Endothelial cell of umbilical vein (primary cell): ENCODE data around the gene CYGB. TPM values are rescaled to one million over a fixed set of nuclear protein-coding genes. Genes with fewer than 3 reads are reported as not detected.

Experiments used
- BruUV-seq: library from RNA; stranded (reverse); fragments of 400-500 nt; replicated peaks from 2 replicates; lab custom pipeline; 2021; lab: Mats Ljungman, UMichigan
- CTCF ChIA-PET: fragments of 300-600, 350-600 bp; sonication (Branson Sonifier 250); formaldehyde crosslinking; loops from one replicate; lab custom pipeline; 2021; ENCODE audit warnings: antibody characterized with exemption, inconsistent platforms; lab: Charles Lee
- POLR2A ChIA-PET: fragments of 300-600, 350-600 bp; sonication (Branson Sonifier 250); formaldehyde crosslinking; loops from one replicate; lab custom pipeline; 2021; ENCODE audit warnings: antibody characterized with exemption, inconsistent platforms; lab: Charles Lee
- DNase-seq: peaks from one replicate; pipeline ENCODE4 v3.0.0-alpha.2; 2011; ENCODE audit warnings: low read depth, low spot score
- FAIRE-seq: peaks from 2 replicates; lab custom pipeline; 2011; peaks lifted over from hg19 to GRCh38; lab: Jason Lieb, UNC
- H2AFZ ChIP-seq: 2 replicates; pipeline ENCODE4 v1.6.0; 2012; ENCODE audit warnings: low read depth, low read length, control low read depth, inconsistent platforms
- H3K27ac ChIP-seq: 2 replicates; pipeline ENCODE4 v1.5.1; 2011; ENCODE audit warnings: low read depth, mild to moderate bottlenecking, control low read depth, low read length, moderate library complexity; ENCODE audit not compliant: insufficient read depth
- H3K27me3 ChIP-seq, 2 experiments: 2 replicates each; pipeline versions ENCODE4 v1.6.0 to v1.6.1; 2011; ENCODE audit warnings: low read length in 2 of 2, mixed read lengths in 1 of 2; ENCODE audit not compliant: control insufficient read depth in 2 of 2, insufficient read depth in 2 of 2
- H3K36me3 ChIP-seq, 2 experiments: 2 replicates in 1 of 2; 3 replicates in 1 of 2; pipeline ENCODE4 v1.5.1; 2011; ENCODE audit warnings: low read length in 2 of 2, mild to moderate bottlenecking in 1 of 2, moderate library complexity in 1 of 2; ENCODE audit not compliant: control insufficient read depth in 2 of 2, insufficient read depth in 2 of 2; ENCODE audit errors: extremely low read depth in 1 of 2
- H3K4me1 ChIP-seq: 3 replicates; pipeline ENCODE4 v1.5.1; 2011; ENCODE audit warnings: mild to moderate bottlenecking, low read length; ENCODE audit not compliant: control insufficient read depth, insufficient read depth; ENCODE audit errors: extremely low read depth
- H3K4me2 ChIP-seq: 2 replicates; pipeline ENCODE4 v1.6.1; 2011; ENCODE audit warnings: low read length, control low read depth, mixed read lengths; ENCODE audit not compliant: insufficient read depth
- H3K4me3 ChIP-seq, 3 experiments: fragments of 200-600 bp in 1 of 3; sonication (generic), shearing (Covaris generic) in 1 of 3; replicated peaks in 1 of 3; 2 replicates each; pipeline ENCODE4 v1.5.1; 2011 to 2016; ENCODE audit warnings: control low read depth in 3 of 3, low read length in 3 of 3, mild to moderate bottlenecking in 2 of 3, inconsistent platforms in 1 of 3, low read depth in 1 of 3, moderate library complexity in 1 of 3; ENCODE audit not compliant: insufficient read depth in 1 of 3
- H3K79me2 ChIP-seq: 2 replicates; pipeline ENCODE4 v1.6.0; 2012; ENCODE audit warnings: low read length, inconsistent platforms; ENCODE audit not compliant: control insufficient read depth, insufficient read depth
- H3K9ac ChIP-seq: replicated peaks from 2 replicates; pipeline ENCODE3; 2011; ENCODE audit warnings: low read length, control low read depth; ENCODE audit not compliant: insufficient read depth; ENCODE audit errors: extremely low read depth
- H3K9me1 ChIP-seq: replicated peaks from 3 replicates; pipeline ENCODE4 v1.6.0; 2011; ENCODE audit warnings: mild to moderate bottlenecking, low read length; ENCODE audit not compliant: control insufficient read depth, insufficient read depth; ENCODE audit errors: extremely low read depth
- H3K9me3 ChIP-seq: replicated peaks from 2 replicates; pipeline ENCODE4 v1.5.1; 2012; ENCODE audit warnings: low read length, inconsistent platforms; ENCODE audit not compliant: control insufficient read depth, insufficient read depth
- H4K20me1 ChIP-seq: replicated peaks from 2 replicates; pipeline ENCODE3; 2011; ENCODE audit warnings: mild to moderate bottlenecking, low read length; ENCODE audit not compliant: control insufficient read depth, insufficient read depth; ENCODE audit errors: extremely low read depth
- CTCF ChIP-seq, 2 donors: IDR thresholded peaks; 1 replicate in 1 of 2; 2 replicates in 1 of 2; pipeline ENCODE4 v1.5.1; 2011; ENCODE audit warnings: low read length in 2 of 2, mild to moderate bottlenecking in 2 of 2, moderate library complexity in 2 of 2, control low read depth in 1 of 2, inconsistent platforms in 1 of 2, low read depth in 1 of 2; ENCODE audit not compliant: insufficient read depth in 1 of 2; ENCODE audit errors: extremely low read depth in 1 of 2
- EZH2 ChIP-seq: IDR thresholded peaks from 2 replicates; pipeline ENCODE4 v1.6.1; 2012; ENCODE audit warnings: borderline replicate concordance, low read depth, mild to moderate bottlenecking, moderate library complexity, low read length, inconsistent platforms; ENCODE audit not compliant: severe bottlenecking
- FOS ChIP-seq: IDR thresholded peaks from 2 replicates; pipeline ENCODE4 v1.6.1; 2011; ENCODE audit warnings: mild to moderate bottlenecking, low read length, moderate library complexity, borderline replicate concordance; ENCODE audit not compliant: insufficient read depth
- GATA2 ChIP-seq: IDR thresholded peaks from 2 replicates; pipeline ENCODE4 v1.7.0; 2011; ENCODE audit warnings: low read depth, mild to moderate bottlenecking, moderate library complexity, mixed read lengths, low read length; ENCODE audit not compliant: insufficient read length, insufficient read depth
- JUN ChIP-seq: IDR thresholded peaks from 2 replicates; pipeline ENCODE4 v1.6.1; 2011; ENCODE audit warnings: borderline replicate concordance, low read depth; ENCODE audit not compliant: insufficient read length, insufficient read depth
- MAX ChIP-seq: IDR thresholded peaks from 2 replicates; pipeline ENCODE4 v1.6.1; 2011; ENCODE audit not compliant: insufficient read depth, insufficient read length
- MYC ChIP-seq: IDR thresholded peaks from one replicate; pipeline ENCODE4 v1.6.1; 2011; ENCODE audit warnings: mild to moderate bottlenecking, low read depth, low read length
- POLR2A ChIP-seq: IDR thresholded peaks from 2 replicates; pipeline ENCODE4 v1.6.1; 2012; ENCODE audit warnings: low read depth, mild to moderate bottlenecking, control low read depth, low read length
- POLR2AphosphoS5 ChIP-seq: IDR thresholded peaks from 2 replicates; pipeline ENCODE4 v1.6.1; 2012; ENCODE audit warnings: low read depth, mild to moderate bottlenecking, control low read depth, low read length, moderate library complexity; ENCODE audit not compliant: insufficient read depth
- dilution Hi-C: fragments of 300-500 bp; cut with MboI; formaldehyde crosslinking; loops from one replicate; pipeline ENCODE4 v1.15.0; 2019; ENCODE audit warnings: low sequenced_read_pairs; ENCODE audit not compliant: extremely low pct_ligation_motif_present
- intact Hi-C: fragments of 100-400 bp; cut with micrococcal nuclease; formaldehyde crosslinking; loops from one replicate; pipeline ENCODE4 v1.10.0; 2022
- polyA plus RNA-seq, 4 experiments: library from polyadenylated mRNA; depleted of rRNA in 3 of 4; stranded (reverse) in 3 of 4; unstranded in 1 of 4; fragments of >200 nt; gene quantifications; 2 replicates each; pipeline versions ENCODE4 v1.2.1 to v1.2.3, GENCODE V29; 2011 to 2012; ENCODE audit warnings: missing spikeins in 1 of 4
- total RNA-seq: library from RNA; stranded (reverse); gene quantifications from 2 replicates; pipeline ENCODE4 v1.2.3, GENCODE V29; 2021

The CYGB gene
- total and polyA plus RNA-seq, 2 donors (not counting 3 experiments of a cell fraction or from before 2014, with no cell fraction given), result 0.22 to 0.91 TPM

GRCh38 chr17:76532072-76532651 lies 5.3 kb downstream of the CYGB start:
- no peak overlapping the region for H2AFZ ChIP-seq
- dilution Hi-C loops (no loop called here), intact Hi-C loops (no loop called here)
- CTCF ChIA-PET, result interaction anchor here (0.6 to 1.2 kb wide), 2 partner anchors 25 to 65 kb away, joined by 3 read pairs; no protein-coding TSS in a partner anchor
- H3K27ac ChIP-seq, result no peak overlapping the region
- H4K20me1 ChIP-seq, result no peaks in the 10 kb centered on the region
- no peak for TF ChIP-seq EZH2
- TF ChIP-seq MYC, result no peak
- no peak for TF ChIP-seq POLR2AphosphoS5
- TF ChIP-seq FOS, result no peak
- no peak for TF ChIP-seq POLR2A
- TF ChIP-seq GATA2, result no peak
- TF ChIP-seq CTCF (IDR thresholded peaks at IDR 0.05; ENCODE audit: extremely low read depth in 1 of 2, insufficient read depth in 1 of 2, low read depth in 1 of 2, low read length in 2 of 2), result no peak
- TF ChIP-seq MAX, result no peak
- TF ChIP-seq JUN, result no peak
- H3K36me3 ChIP-seq, result no peaks in the 10 kb centered on the region
- no peaks in the 10 kb centered on the region for H3K9me3 ChIP-seq
- H3K4me2 ChIP-seq, result no peak overlapping the region
- H3K9me1 ChIP-seq, result no peaks in the 10 kb centered on the region
- no peak for DNase-seq
- no TSS peak for BruUV-seq
- H3K9ac ChIP-seq, result no peak overlapping the region
- POLR2A ChIA-PET, result no interaction called here
- no peaks in the 10 kb centered on the region for H3K79me2 ChIP-seq
- peaks cover 23% of the 10 kb centered on the region for H3K4me1 ChIP-seq
- peaks cover 5 to 6% of the 10 kb centered on the region in 2 experiments for H3K27me3 ChIP-seq
- FAIRE-seq, result no peak
- no peak overlapping the region for H3K4me3 ChIP-seq
